IMR-90 (cell line): Measurements from ENCODE around the gene IGF2R. TPM values are rescaled to one million over a fixed set of nuclear protein-coding genes. Genes with fewer than 3 reads are reported as not detected.

Experiments used
- ATAC-seq: fragments of 200-7000 bp; cut with Tn5 transposase; 2 replicates; pipeline ENCODE4 v1.9.1; 2020; ENCODE audit warnings: low read depth, mild to moderate bottlenecking, moderate library complexity
- BruUV-seq: library from RNA; stranded (reverse); fragments of 400-500 nt; replicated peaks from 2 replicates; lab custom pipeline; 2021; lab: Mats Ljungman, UMichigan
- CTCF ChIA-PET: fragments of 300-600 bp; formaldehyde crosslinking; extraction: SDS; loops from one replicate; lab custom pipeline; 2021; ENCODE audit warnings: antibody characterized with exemption; lab: Yijun Ruan, JAX
- POLR2A ChIA-PET: fragments of 300-600 bp; sonication (Branson Sonifier 250); formaldehyde crosslinking; loops from one replicate; lab custom pipeline; 2022; ENCODE audit warnings: antibody characterized with exemption; ENCODE audit not compliant: unreplicated experiment; lab: Charles Lee
- DNase-seq: peaks from one replicate; pipeline ENCODE4 v3.0.0; 2013
- H2AFZ ChIP-seq: replicated peaks from 2 replicates; pipeline ENCODE3; 2013; ENCODE audit warnings: low read length, mild to moderate bottlenecking; ENCODE audit not compliant: poor library complexity
- H2AK5ac ChIP-seq: 2 replicates; pipeline ENCODE4 v1.6.1; 2013; ENCODE audit warnings: low read depth, low read length, inconsistent platforms
- H2AK9ac ChIP-seq: replicated peaks from 2 replicates; pipeline ENCODE3; 2013; ENCODE audit warnings: mild to moderate bottlenecking, low read depth, low read length, moderate library complexity; ENCODE audit not compliant: poor library complexity
- H2BK120ac ChIP-seq: 2 replicates; pipeline ENCODE4 v1.6.1; 2013; ENCODE audit warnings: low read depth, low read length, inconsistent platforms
- H2BK15ac ChIP-seq: 3 replicates; pipeline ENCODE4 v1.6.1; 2013; ENCODE audit warnings: low read depth, low read length, inconsistent platforms
- H2BK20ac ChIP-seq: 2 replicates; pipeline ENCODE4 v1.6.1; 2013; ENCODE audit warnings: low read depth, mild to moderate bottlenecking, inconsistent platforms, low read length, moderate library complexity
- H2BK5ac ChIP-seq: 2 replicates; pipeline ENCODE4 v1.6.1; 2013; ENCODE audit warnings: mild to moderate bottlenecking, low read depth, low read length, inconsistent platforms; ENCODE audit not compliant: poor library complexity, severe bottlenecking
- H3K14ac ChIP-seq: replicated peaks from 2 replicates; pipeline ENCODE4 v1.6.1; 2013; ENCODE audit warnings: low read depth, low read length, inconsistent platforms
- H3K18ac ChIP-seq: 2 replicates; pipeline ENCODE4 v1.6.1; 2013; ENCODE audit warnings: low read depth, low read length, control low read depth
- H3K23ac ChIP-seq: 2 replicates; pipeline ENCODE4 v1.6.1; 2013; ENCODE audit warnings: low read depth, low read length, inconsistent platforms
- H3K27ac ChIP-seq: 2 replicates; pipeline ENCODE4 v1.5.1; 2013; ENCODE audit warnings: mild to moderate bottlenecking, control low read depth, low read length; ENCODE audit not compliant: insufficient read depth
- H3K27me3 ChIP-seq: 2 replicates; pipeline ENCODE4 v1.6.1; 2013; ENCODE audit warnings: low read length; ENCODE audit not compliant: control insufficient read depth, insufficient read depth
- H3K36me3 ChIP-seq: 2 replicates; pipeline ENCODE4 v1.6.1; 2013; ENCODE audit warnings: low read length, mixed read lengths; ENCODE audit not compliant: control insufficient read depth, insufficient read depth
- H3K4ac ChIP-seq: 2 replicates; pipeline ENCODE4 v1.6.1; 2013; ENCODE audit warnings: low read depth, low read length, inconsistent platforms
- H3K4me1 ChIP-seq: 2 replicates; pipeline ENCODE4 v1.6.1; 2013; ENCODE audit warnings: low read length, mixed read lengths; ENCODE audit not compliant: control insufficient read depth, insufficient read depth
- H3K4me2 ChIP-seq: 2 replicates; pipeline ENCODE4 v1.6.1; 2013; ENCODE audit warnings: low read depth, mild to moderate bottlenecking, control low read depth, low read length, moderate library complexity
- H3K4me3 ChIP-seq: 2 replicates; pipeline ENCODE4 v1.5.1; 2013; ENCODE audit warnings: low read depth, mild to moderate bottlenecking, control low read depth, low read length, moderate library complexity; ENCODE audit not compliant: insufficient read depth
- H3K56ac ChIP-seq: 2 replicates; pipeline ENCODE4 v1.6.1; 2013; ENCODE audit warnings: low read length, inconsistent platforms; ENCODE audit not compliant: insufficient read depth; ENCODE audit errors: extremely low read depth
- H3K79me1 ChIP-seq, 2 experiments: 2 replicates each; pipeline ENCODE4 v1.6.1; 2013; ENCODE audit warnings: low read length in 2 of 2, inconsistent platforms in 1 of 2, low read depth in 1 of 2
- H3K9ac ChIP-seq: 2 replicates; pipeline ENCODE4 v1.6.1; 2013; ENCODE audit warnings: low read depth, low read length, control low read depth
- H3K9me1 ChIP-seq: 2 replicates; pipeline ENCODE4 v1.6.1; 2013; ENCODE audit warnings: low read length, inconsistent platforms; ENCODE audit not compliant: insufficient read depth
- H3K9me3 ChIP-seq: 2 replicates; pipeline ENCODE4 v1.6.1; 2013; ENCODE audit warnings: low read length; ENCODE audit not compliant: control insufficient read depth, insufficient read depth
- H4K20me1 ChIP-seq: 2 replicates; pipeline ENCODE4 v1.6.1; 2013; ENCODE audit warnings: low read length, inconsistent platforms; ENCODE audit not compliant: insufficient read depth
- H4K5ac ChIP-seq: 2 replicates; pipeline ENCODE4 v1.6.1; 2013; ENCODE audit warnings: mild to moderate bottlenecking, low read depth, low read length, control low read depth
- H4K8ac ChIP-seq, 2 experiments: 2 replicates each; pipeline ENCODE4 v1.6.1; 2013; ENCODE audit warnings: low read depth in 2 of 2, low read length in 2 of 2, control low read depth in 1 of 2, inconsistent platforms in 1 of 2
- H4K91ac ChIP-seq: 2 replicates; pipeline ENCODE4 v1.6.1; 2013; ENCODE audit warnings: low read depth, low read length, inconsistent platforms; ENCODE audit not compliant: insufficient read depth
- FOS ChIP-seq: fragments of 150-350 bp; IDR thresholded peaks from 2 replicates; pipeline ENCODE4 v1.6.1; 2016; ENCODE audit warnings: low read depth, low read length
- WGBS, 2 experiments: methylation state at CpG; one replicate each; pipeline versions ENCODE4 v1.1.5 to v1.1.7; 2013; ENCODE audit warnings: missing lambda C conversion rate in 2 of 2; ENCODE audit not compliant: insufficient read length in 1 of 2; ENCODE audit errors: extremely low coverage in 2 of 2; 5-methylcytosine and 5-hydroxymethylcytosine counted together
- dilution Hi-C: fragments of 300-500 bp; cut with HindIII; formaldehyde crosslinking; loops from one replicate; pipeline ENCODE4 v1.14.3; 2018; ENCODE audit warnings: low sequenced_read_pairs; ENCODE audit not compliant: unreplicated experiment
- in situ Hi-C: fragments of 300-500 bp; cut with MboI; formaldehyde crosslinking; loops from 3 replicates; pipeline ENCODE4 v1.14.3; 2019; ENCODE audit warnings: low sequenced_read_pairs, inconsistent platforms, mixed read lengths
- intact Hi-C: fragments of 100-400 bp; cut with micrococcal nuclease; formaldehyde crosslinking; loops from 2 replicates; pipeline ENCODE4 v1.10.0; 2022
- polyA plus RNA-seq, 3 experiments: library from polyadenylated mRNA; depleted of rRNA; stranded (reverse); fragments of >200 nt; gene quantifications; 2 replicates each; pipeline ENCODE4 v1.2.3, GENCODE V29; 2012; ENCODE audit warnings: low replicate concordance in 1 of 3
- total RNA-seq: library from RNA; depleted of rRNA; stranded (reverse); fragments of >200 nt; gene quantifications from 2 replicates; pipeline ENCODE4 v1.2.3, GENCODE V29; 2012

The IGF2R gene
- total and polyA plus RNA-seq, 2 of the 4 experiments (the other 2 are of a cell fraction) = 33.2 to 41.4 TPM

- TF ChIP-seq FOS = no peak
- no peak overlapping the region for H2BK5ac ChIP-seq
- H2AFZ ChIP-seq = no peak overlapping the region
- H3K27me3 ChIP-seq = peaks cover 5% of the 10 kb centered on the region
- H4K8ac ChIP-seq = no peak overlapping the region
- H2BK15ac ChIP-seq = no peak overlapping the region
- H3K36me3 ChIP-seq = no peaks in the 10 kb centered on the region
- no peak overlapping the region for H3K27ac ChIP-seq
- peaks cover 14% of the 10 kb centered on the region for H3K9me3 ChIP-seq
- no peak overlapping the region for H3K4ac ChIP-seq
- H4K5ac ChIP-seq = no peak overlapping the region
- dilution Hi-C loops = no loop called here
- no peak for DNase-seq
- H3K4me3 ChIP-seq = no peak overlapping the region
- no peak overlapping the region for H3K23ac ChIP-seq
- no peak for ATAC-seq
- H3K56ac ChIP-seq = no peak overlapping the region
- no TSS peak for BruUV-seq
- H3K14ac ChIP-seq = no peak overlapping the region
- no peaks in the 10 kb centered on the region for H3K9me1 ChIP-seq
- H2BK120ac ChIP-seq = no peak overlapping the region
- in situ Hi-C loops = no loop called here
- H3K9ac ChIP-seq = no peak overlapping the region
- no peak overlapping the region for H2AK5ac ChIP-seq
- intact Hi-C loops = no loop called here
- no CpG with 5 or more reads among the region's 4 CpGs for WGBS, 2 experiments
- CTCF ChIA-PET = interaction anchor here (0.6 kb wide), 1 partner anchor 508 kb away, joined by 3 read pairs; no protein-coding TSS in a partner anchor
- H4K91ac ChIP-seq = no peak overlapping the region
- POLR2A ChIA-PET = no interaction called here
- no peaks in the 10 kb centered on the region for H4K20me1 ChIP-seq
- H2AK9ac ChIP-seq = no peak overlapping the region
- H2BK20ac ChIP-seq = no peak overlapping the region
- peaks cover 6% of the 10 kb centered on the region for H3K4me1 ChIP-seq
- H3K4me2 ChIP-seq = no peak overlapping the region
- H3K79me1 ChIP-seq = no peaks in the 10 kb centered on the region
- H3K18ac ChIP-seq = no peak overlapping the region
Measured at GRCh38 chr6:159948199-159948598, 20.7 kb upstream of the IGF2R start.
